ENCODE measurements around the gene FBXL17.

FBXL17 gene

GRCh38 chr5:108084105-108084504, 297.8 kb downstream of the FBXL17 start:
- DNase-seq (ENCODE audit: low read depth), result no peak

DNA sequence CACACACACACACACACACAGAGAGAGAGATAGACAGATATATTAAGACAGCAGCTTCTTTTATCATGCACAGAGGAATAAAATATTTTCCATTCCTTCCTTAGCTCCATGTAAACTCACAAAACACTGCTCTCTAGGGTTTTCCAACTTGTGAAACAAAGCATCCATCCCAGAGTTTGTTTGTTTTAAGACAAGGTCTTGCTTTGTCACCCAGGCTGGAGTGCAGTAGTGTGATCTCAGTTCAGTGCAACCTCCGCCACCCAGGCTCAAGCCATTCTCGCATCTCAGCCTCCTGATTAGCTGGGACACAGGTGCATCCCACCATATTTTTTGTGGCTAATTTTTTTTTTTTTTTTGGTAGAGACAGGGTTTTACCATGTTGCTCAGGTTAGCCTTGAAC, 298.7 kb downstream of the FBXL17 start:
- no peak for DNase-seq (ENCODE audit: low read depth)

DNA sequence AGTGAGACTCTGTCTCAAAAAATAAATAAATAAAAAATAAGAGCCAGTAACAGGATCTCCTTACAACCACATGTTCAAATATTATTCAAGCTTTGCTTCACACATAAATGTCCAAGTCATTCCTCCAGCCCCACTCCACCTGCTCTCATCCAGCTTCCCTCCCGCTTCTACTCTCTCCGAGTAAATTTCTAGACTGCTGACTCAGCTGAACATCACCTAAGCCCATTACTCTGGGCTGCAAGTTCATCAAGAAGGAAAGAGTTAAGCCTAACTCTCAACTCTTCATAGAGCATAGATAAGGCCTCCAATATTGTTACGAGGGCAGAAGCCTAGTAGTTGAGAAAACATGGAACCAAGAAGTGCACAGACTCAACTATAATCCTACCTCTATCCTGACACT, 300.2 kb downstream of the FBXL17 start:
- DNase-seq (ENCODE audit: low read depth), result no peak

DNA sequence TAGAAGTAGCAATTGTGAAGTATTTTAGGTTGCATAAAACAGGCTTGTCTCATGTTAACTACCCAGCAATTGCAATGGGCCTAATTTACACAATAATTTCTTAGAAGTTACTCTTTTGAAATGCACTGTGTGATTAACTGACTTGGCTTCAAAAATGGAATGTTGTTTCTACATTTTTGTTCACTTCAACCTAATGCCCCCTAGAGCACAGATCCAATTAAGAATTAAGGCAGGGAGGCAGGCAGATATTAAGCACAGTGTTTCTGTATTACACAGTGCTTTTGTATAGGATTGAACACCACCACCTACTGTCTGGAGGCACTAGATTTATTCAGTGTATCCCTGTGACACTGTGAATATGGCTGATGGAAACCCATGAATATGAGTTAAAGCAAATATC, 302.1 kb downstream of the FBXL17 start:
- DNase-seq (ENCODE audit: low read depth), result no peak

DNA sequence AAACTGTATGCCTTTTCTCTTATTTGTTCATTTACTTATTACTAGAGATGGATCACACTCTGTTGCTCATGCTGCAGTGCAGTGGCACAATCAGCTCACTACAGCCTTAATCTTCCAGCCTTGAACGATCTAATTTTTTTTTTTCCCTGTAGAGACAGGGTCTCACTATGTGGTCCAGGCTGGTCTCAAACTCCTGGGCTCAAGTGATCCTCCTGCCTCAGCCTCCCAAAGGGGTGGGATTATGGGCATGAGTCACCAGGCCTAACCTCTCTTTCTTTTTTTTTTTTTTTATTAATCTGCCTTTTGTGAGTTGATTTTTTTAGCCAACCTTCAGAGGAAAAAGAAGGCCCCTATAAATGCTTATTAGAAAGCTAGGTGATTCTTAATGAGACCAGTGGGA, 303.0 kb downstream of the FBXL17 start:
- no peak for DNase-seq (ENCODE audit: low read depth)

GRCh38 chr5:108078345-108078744, 303.6 kb downstream of the FBXL17 start:
- no peak for DNase-seq (ENCODE audit: low read depth)

GRCh38 chr5:108074626-108075025, 307.3 kb downstream of the FBXL17 start:
- no peak for DNase-seq (ENCODE audit: low read depth)

- DNase-seq (ENCODE audit: low read depth), result no peak
Observed at GRCh38 chr5:108064302-108064701, 317.6 kb downstream of the FBXL17 start.

GRCh38 chr5:108061941-108062340, 320.0 kb downstream of the FBXL17 start:
- DNase-seq (ENCODE audit: low read depth), result no peak

DNA sequence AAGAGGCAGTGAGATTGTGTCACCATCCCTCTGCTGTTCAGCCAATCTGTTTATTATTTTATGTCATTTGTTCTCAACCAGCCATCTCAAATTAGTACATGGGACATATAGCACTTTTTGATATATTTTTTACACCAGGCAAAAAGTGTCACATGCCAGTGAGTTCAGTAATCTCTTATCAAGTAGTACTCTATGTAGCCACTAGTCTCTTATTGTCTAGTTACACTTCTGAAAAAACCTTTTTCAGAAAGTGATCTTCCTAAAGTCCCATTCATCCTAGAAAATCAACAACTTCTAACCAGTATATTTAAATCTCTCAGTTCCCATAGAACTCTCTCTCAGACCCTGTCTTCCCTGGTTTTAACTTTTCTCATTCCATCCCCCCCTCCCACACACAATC, 321.6 kb downstream of the FBXL17 start:
- no peak for DNase-seq (ENCODE audit: low read depth)

DNA sequence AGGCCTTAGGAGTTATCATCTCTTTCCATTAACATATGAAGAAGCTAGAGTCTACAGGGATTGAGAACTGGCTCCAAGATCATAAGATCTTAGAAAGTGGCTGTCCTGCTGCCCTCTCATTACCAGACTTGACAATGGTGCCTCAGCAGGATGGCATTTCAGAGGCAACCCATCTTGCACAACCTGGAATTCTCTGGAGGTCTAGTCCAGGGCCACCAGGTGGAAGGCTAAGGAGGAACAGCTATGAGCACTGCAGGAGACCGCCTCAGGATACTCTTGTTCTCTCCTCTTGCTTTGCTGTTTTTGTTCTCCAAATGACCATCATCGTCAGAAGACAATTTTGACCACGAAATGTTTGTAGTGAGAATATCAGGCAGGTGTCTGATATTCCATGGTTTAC, 322.6 kb downstream of the FBXL17 start:
- DNase-seq (ENCODE audit: low read depth), result no peak

GRCh38 chr5:108054349-108054748, 327.5 kb downstream of the FBXL17 start:
- DNase-seq (ENCODE audit: low read depth), result no peak

DNA sequence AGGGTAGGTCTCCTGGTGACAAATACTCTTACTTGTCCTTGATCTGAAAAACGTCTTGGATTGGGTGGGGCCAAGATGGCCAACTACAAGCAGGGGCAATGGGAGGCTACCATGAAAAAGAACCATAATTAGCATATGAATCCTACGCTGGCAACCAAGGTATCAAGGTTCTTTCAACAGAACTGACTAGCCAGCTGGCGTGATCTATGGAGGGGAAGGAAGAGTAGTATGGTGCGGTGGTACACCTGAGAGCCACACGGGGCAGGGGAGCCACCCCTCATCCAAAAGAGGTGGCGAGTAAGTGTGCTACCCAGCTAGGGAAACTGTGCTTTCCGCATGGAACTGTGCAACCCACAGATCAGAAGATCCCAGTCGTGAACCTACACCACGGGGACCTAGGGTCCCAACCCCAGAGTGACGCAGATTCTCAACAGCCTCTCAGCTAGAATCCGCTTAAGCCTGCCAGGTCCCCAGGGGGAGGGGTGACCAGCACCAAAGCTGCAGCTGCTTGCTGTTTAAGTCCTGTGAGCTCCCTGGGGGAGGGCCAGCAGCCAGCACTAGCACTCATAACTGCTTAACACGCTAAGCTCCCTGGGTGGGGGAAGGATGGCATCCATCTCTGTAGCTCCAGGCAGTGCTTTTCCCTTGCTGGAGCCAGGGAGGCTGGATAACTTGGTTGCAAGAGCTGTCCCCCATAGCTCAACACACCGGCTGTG, 334.8 kb downstream of the FBXL17 start:
- no peak for DNase-seq (ENCODE audit: low read depth)

DNA sequence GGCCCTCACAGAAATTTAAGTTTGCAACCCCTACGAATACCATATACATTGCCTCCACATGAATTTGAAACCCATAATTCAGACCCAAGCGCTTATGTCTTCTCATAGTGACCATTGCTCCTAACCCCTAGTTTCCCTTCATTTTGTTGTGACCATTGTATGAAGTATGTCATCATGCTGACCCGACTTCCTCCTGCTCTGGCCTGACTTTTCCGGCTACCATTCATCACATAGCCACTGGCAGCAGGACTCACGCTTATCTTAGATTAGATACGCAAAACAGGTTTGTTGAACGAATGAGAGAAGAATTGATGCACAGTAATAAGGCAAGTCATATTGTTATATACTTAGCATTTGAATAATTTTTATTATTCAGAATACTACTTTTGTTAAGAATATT, 345.4 kb downstream of the FBXL17 start:
- no peak for DNase-seq (ENCODE audit: low read depth)

- DNase-seq (ENCODE audit: low read depth), result no peak
Observed at GRCh38 chr5:108028883-108029282, 353.0 kb downstream of the FBXL17 start.

DNA sequence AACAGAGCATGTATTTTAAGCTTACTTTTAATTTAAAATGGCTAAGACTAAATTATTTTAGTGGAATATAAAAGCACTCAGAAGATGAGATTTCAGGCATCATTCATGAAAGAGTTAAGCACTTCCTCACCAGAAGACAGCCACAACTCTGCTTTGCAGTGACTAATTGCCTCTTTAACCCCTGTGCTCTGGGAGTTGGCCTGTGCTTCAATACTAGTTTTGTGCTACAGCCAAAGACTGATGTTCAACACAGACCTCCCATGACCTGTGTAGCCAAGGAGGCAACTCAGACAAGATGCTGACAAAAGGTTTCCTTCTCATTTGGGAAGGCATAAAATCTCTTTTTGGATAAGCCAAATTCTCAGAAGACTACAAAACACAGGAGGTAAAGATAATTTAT, 353.5 kb downstream of the FBXL17 start:
- DNase-seq (ENCODE audit: low read depth), result no peak

- DNase-seq (ENCODE audit: low read depth), result no peak
Observed at GRCh38 chr5:108025957-108026356, 355.9 kb downstream of the FBXL17 start.

GRCh38 chr5:108024986-108025385, 356.9 kb downstream of the FBXL17 start:
- DNase-seq (ENCODE audit: low read depth), result no peak

GRCh38 chr5:108016101-108016500, 365.8 kb downstream of the FBXL17 start:
- no peak for DNase-seq (ENCODE audit: low read depth)

GRCh38 chr5:108006791-108007190, 375.1 kb downstream of the FBXL17 start:
- no peak for DNase-seq (ENCODE audit: low read depth)

DNA sequence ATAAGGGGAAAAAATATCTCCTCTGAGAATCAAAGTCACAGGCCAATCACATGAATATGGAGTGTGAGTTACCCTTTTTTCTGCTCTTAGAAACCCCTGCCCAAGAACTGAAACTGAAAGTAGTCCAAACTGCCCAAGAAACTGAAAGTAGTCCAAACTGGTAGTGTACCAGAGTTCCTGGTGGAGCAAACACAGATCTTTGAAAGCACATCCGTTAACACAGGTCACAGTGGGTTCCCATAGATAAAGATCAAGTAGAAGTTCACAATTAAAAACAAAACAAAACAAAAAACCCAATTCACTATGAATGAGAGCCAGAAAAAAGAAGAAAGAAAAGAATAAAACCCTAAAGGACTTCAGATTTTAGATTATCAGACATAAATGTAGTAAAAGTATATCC, 378.7 kb downstream of the FBXL17 start:
- DNase-seq (ENCODE audit: low read depth), result no peak

GRCh38 chr5:108001222-108001621, 380.7 kb downstream of the FBXL17 start:
- no peak for DNase-seq (ENCODE audit: low read depth)

DNA sequence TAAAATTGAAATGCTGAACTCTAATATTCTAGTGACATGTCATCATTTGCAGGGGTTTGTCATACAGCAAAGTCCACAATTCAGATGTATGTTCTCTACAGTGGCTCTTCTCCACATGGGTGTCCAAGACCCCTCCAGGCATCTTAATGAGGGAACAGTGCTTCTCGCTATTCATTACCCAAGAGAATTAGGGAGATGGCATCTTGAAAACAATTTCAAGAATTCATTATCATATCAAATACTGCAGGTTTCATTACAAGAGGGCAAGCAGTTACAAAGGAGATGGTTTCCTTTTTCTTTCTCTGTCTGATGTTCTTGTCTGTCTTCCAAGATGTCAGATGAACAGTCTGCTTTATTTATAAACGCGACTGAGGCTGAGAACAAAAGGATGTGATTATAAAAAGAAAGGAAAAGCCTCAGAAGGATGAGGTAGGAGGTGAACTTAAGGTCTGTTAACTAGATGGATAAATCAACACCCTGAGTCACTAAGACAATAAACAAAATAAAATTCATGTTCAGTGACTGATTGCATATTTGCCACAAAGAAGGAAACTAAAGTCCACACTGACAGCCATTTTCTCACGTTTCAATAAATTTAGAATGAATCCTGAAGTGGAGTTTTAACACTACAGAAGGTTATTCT, 384.4 kb downstream of the FBXL17 start:
- DNase-seq (ENCODE audit: low read depth), result no peak

DNA sequence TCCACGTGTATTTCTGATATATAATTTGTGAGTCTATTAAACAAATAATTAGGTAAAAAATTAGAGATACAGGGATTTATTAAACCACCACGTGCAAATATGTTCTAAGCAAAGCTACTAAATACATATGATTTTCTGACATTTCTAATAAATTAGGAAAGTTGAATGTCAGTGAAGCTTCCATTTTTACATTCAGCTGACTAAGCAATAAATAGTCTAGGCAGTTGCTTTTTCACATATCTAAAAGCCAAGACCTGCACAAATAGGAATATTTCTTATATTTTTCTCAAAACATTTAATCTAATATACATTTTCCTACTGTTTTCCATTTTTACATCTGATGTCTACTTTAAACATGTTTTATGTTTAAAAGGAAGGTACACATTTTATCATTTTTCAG, 388.6 kb downstream of the FBXL17 start:
- no peak for DNase-seq (ENCODE audit: low read depth)
